Thyroid gland (tissue), 4 donors: ENCODE data around the gene IFT88.

Experiments used
- CTCF ChIP-seq, 6 experiments: fragments of 200-600 bp in 3 of 6; fragments of 450-650 bp in 3 of 6; sonication (generic) in 3 of 6; IDR thresholded peaks; one replicate each; pipeline ENCODE4 v1.5.1; 2016 to 2019; ENCODE audit warnings: antibody characterized with exemption in 6 of 6, mild to moderate bottlenecking in 2 of 6, inconsistent platforms in 1 of 6, moderate library complexity in 1 of 6
- POLR2A ChIP-seq, 2 donors: fragments of 450-650 bp; IDR thresholded peaks; one replicate each; pipeline ENCODE4 v1.6.1; 2017; ENCODE audit warnings: antibody characterized with exemption in 2 of 2, mild to moderate bottlenecking in 2 of 2, moderate library complexity in 1 of 2

GRCh38 chr13:20518660-20519100, 48.3 kb upstream of the IFT88 start:
- TF ChIP-seq CTCF (IDR thresholded peaks at IDR 0.05) (no peak), POLR2A (IDR thresholded peaks at IDR 0.05) (no peak)
